Measurements from ENCODE around the gene IRF2. TPM values are rescaled to one million over a fixed set of nuclear protein-coding genes. Genes with fewer than 3 reads are reported as not detected.

Gene IRF2
- polyA plus RNA-seq, 1 experiment = 28.7 TPM

DNA sequence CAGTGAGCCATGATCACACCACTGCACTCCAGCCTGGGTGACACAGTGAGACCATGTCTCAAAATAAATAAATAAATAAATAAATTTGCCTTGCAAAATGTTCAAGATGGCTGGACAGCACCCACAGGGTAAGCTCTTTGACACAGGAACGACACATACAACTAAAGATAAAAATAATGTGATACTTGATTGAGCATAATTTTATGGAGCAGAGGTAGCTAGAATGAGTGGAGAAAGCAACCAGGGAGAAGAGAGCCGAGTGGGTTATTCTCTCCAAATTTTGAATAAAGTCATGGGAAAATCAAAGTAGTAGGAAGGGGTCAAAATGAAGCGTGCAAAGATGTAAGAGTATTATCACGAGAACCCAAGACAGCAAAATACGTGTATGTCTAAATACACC is 121.5 kb downstream of the IRF2 start:
- no peak for TF ChIP-seq CTCF (IDR thresholded peaks at IDR 0.05; ENCODE audit: insufficient read depth, low read depth, low read length)
- ChIA-PET POLR2A (no interaction called here), CTCF (interaction anchor here (0.6 kb wide), 1 partner anchor 650 kb away, joined by 3 read pairs; no protein-coding TSS in a partner anchor)
- H3K27me3 ChIP-seq (ENCODE audit: control insufficient read depth, insufficient read depth, low read length) = no peaks in the 10 kb centered on the region
- no peaks in the 10 kb centered on the region for H3K36me3 ChIP-seq (ENCODE audit: control insufficient read depth, insufficient read depth, low read length)
- no peak for DNase-seq (ENCODE audit: low read depth)
- no peak overlapping the region for H3K4me3 ChIP-seq (ENCODE audit: low read depth, low read length)

GRCh38 chr4:184351560-184352451 is 122.5 kb downstream of the IRF2 start:
- Histone ChIP-seq H3K36me3 (ENCODE audit: control insufficient read depth, insufficient read depth, low read length) (no peaks in the 10 kb centered on the region), H3K27me3 (ENCODE audit: control insufficient read depth, insufficient read depth, low read length) (no peaks in the 10 kb centered on the region), H3K4me3 (ENCODE audit: low read depth, low read length) (no peak overlapping the region)
- no peak for DNase-seq (ENCODE audit: low read depth)
- ChIA-PET POLR2A (no interaction called here), CTCF (interaction anchor here (0.6 kb wide), 1 partner anchor 11 kb away, joined by 3 read pairs; no protein-coding TSS in a partner anchor)
- TF ChIP-seq CTCF (IDR thresholded peaks at IDR 0.05; ENCODE audit: insufficient read depth, low read depth, low read length) = no peak

- Histone ChIP-seq H3K4me3 (ENCODE audit: low read depth, low read length) (no peak overlapping the region), H3K27me3 (ENCODE audit: control insufficient read depth, insufficient read depth, low read length) (no peaks in the 10 kb centered on the region), H3K36me3 (ENCODE audit: control insufficient read depth, insufficient read depth, low read length) (no peaks in the 10 kb centered on the region)
- POLR2A ChIA-PET = no interaction called here
- TF ChIP-seq CTCF (IDR thresholded peaks at IDR 0.05; ENCODE audit: insufficient read depth, low read depth, low read length) = no peak
- CTCF ChIA-PET = interaction anchor here (1.3 kb wide), 1 partner anchor 87 kb away, joined by 4 read pairs; no protein-coding TSS in a partner anchor
- no peak for DNase-seq (ENCODE audit: low read depth)
Observed at GRCh38 chr4:184350964-184351363, 123.4 kb downstream of the IRF2 start.

- POLR2A ChIA-PET = no interaction called here
- H3K36me3 ChIP-seq (ENCODE audit: control insufficient read depth, insufficient read depth, low read length) = no peaks in the 10 kb centered on the region
- no peaks in the 10 kb centered on the region for H3K27me3 ChIP-seq (ENCODE audit: control insufficient read depth, insufficient read depth, low read length)
- DNase-seq (ENCODE audit: low read depth) = no peak
- TF ChIP-seq CTCF (IDR thresholded peaks at IDR 0.05; ENCODE audit: insufficient read depth, low read depth, low read length) = no peak
- CTCF ChIA-PET = interaction anchor here (1.3 kb wide), 1 partner anchor 86 kb away, joined by 4 read pairs; no protein-coding TSS in a partner anchor
- no peak overlapping the region for H3K4me3 ChIP-seq (ENCODE audit: low read depth, low read length)
Observed at GRCh38 chr4:184350213-184350817, 124.0 kb downstream of the IRF2 start.

Data from BJ (cell line).